Glomerular visceral epithelial cell (primary cell): ENCODE data around the gene ALG9.

Source experiments
- DNase-seq: peaks from one replicate; pipeline ENCODE4 v3.0.0-alpha.2; 2016; ENCODE audit errors: extremely low spot score

ALG9 gene

GRCh38 chr11:111836162-111836561 is 35.2 kb downstream of the ALG9 start:
- DNase-seq, result no peak

GRCh38 chr11:111835665-111836064 is 35.7 kb downstream of the ALG9 start:
- no peak for DNase-seq

- DNase-seq, result no peak
Measured at GRCh38 chr11:111834432-111835163, 36.8 kb downstream of the ALG9 start.

- no peak for DNase-seq
Measured at GRCh38 chr11:111833524-111833923, 37.9 kb downstream of the ALG9 start.

- DNase-seq, result no peak
Measured at GRCh38 chr11:111829185-111829968, 42.0 kb downstream of the ALG9 start.

- DNase-seq, result no peak
Measured at GRCh38 chr11:111826322-111826950, 44.9 kb downstream of the ALG9 start.

- DNase-seq, result no peak
Measured at GRCh38 chr11:111823629-111824028, 47.8 kb downstream of the ALG9 start.

- DNase-seq, result no peak
Measured at GRCh38 chr11:111823131-111823530, 48.2 kb downstream of the ALG9 start.

GRCh38 chr11:111819829-111820237 is 51.5 kb downstream of the ALG9 start:
- no peak for DNase-seq

GRCh38 chr11:111819161-111819828 is 52.1 kb downstream of the ALG9 start:
- no peak for DNase-seq

- no peak for DNase-seq
Measured at GRCh38 chr11:111815489-111815888, 55.9 kb downstream of the ALG9 start.

GRCh38 chr11:111814557-111815320 is 56.6 kb downstream of the ALG9 start:
- DNase-seq, result no peak

- no peak for DNase-seq
Measured at GRCh38 chr11:111814106-111814505, 57.3 kb downstream of the ALG9 start.

- DNase-seq, result no peak
Measured at GRCh38 chr11:111812211-111812610, 59.2 kb downstream of the ALG9 start.

- no peak for DNase-seq
Measured at GRCh38 chr11:111811445-111811844, 59.9 kb downstream of the ALG9 start.

- no peak for DNase-seq
Measured at GRCh38 chr11:111808834-111809233, 62.5 kb downstream of the ALG9 start.

GRCh38 chr11:111808063-111808588 is 63.3 kb downstream of the ALG9 start:
- no peak for DNase-seq

- DNase-seq, result no peak
Measured at GRCh38 chr11:111807076-111807475, 64.3 kb downstream of the ALG9 start.

- no peak for DNase-seq
Measured at GRCh38 chr11:111801135-111801534, 70.2 kb downstream of the ALG9 start.

- no peak for DNase-seq
Measured at GRCh38 chr11:111798279-111798678, 73.1 kb downstream of the ALG9 start.

GRCh38 chr11:111797145-111797581 is 74.2 kb downstream of the ALG9 start:
- peak; percentile 34 for DNase-seq
